ENCODE measurements around the gene RASGEF1B. TPM values are rescaled to one million over a fixed set of nuclear protein-coding genes. Genes with fewer than 3 reads are reported as not detected.

Gene RASGEF1B
- total and polyA plus RNA-seq, 5 donors, result 4.3 to 10.6 (median 9.2) TPM

- Histone ChIP-seq H3K4me3 (ENCODE audit: low read length) (no peak overlapping the region), H3K4me1 (ENCODE audit: control insufficient read depth, insufficient read depth, low read length) (no peaks in the 10 kb centered on the region), H3K9me3 (ENCODE audit: control insufficient read depth, low read length) (no peaks in the 10 kb centered on the region), H3K27ac (ENCODE audit: low read length) (no peak overlapping the region), H3K27me3 (ENCODE audit: control insufficient read depth, insufficient read depth) (no peaks in the 10 kb centered on the region)
- intact Hi-C loops (cut with DNase I), result no loop called here
- WGBS, result 79% methylated on average over 3 of the region's 3 CpGs
- ATAC-seq, result no peak
- DNase-seq, result no peak
These were observed 43.7 kb downstream of the RASGEF1B start for GRCh38 chr4:81428002-81428401.

GRCh38 chr4:81427344-81427821 is 44.3 kb downstream of the RASGEF1B start:
- no peaks in the 10 kb centered on the region for H3K27me3 ChIP-seq (ENCODE audit: control insufficient read depth, insufficient read depth)
- no peak overlapping the region for H3K27ac ChIP-seq (ENCODE audit: low read length)
- H3K4me3 ChIP-seq (ENCODE audit: low read length), result no peak overlapping the region
- ATAC-seq (no peak), DNase-seq (no peak)
- intact Hi-C loops (cut with DNase I), result no loop called here
- H3K4me1 ChIP-seq (ENCODE audit: control insufficient read depth, insufficient read depth, low read length), result no peaks in the 10 kb centered on the region
- no peaks in the 10 kb centered on the region for H3K9me3 ChIP-seq (ENCODE audit: control insufficient read depth, low read length)
- 48% methylated on average over 6 of the region's 6 CpGs for WGBS

DNA sequence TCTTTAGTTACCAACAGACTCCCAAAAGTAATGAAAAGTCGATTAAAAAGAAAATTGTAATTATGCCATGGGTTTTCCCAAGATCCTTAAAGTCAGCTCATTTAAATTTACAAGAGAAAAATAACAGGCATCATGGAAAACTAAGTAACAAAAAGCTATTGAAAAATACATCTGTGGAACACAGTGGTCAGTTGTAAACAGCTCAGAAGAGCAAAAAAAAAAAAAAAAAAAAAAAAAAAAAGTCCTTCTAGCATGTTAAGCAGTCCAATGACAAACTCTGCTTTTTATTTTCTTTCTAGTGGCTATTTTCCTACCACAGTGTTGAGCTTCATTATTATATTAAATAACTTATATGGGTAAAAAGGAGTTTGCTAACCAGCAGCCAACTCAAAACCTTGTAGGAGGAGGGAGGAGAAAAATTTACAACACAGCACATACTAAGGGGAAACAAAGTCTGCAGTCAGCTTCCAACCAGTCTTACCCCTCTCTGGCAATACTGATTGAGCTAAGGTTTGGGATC is 44.9 kb downstream of the RASGEF1B start:
- intact Hi-C loops (cut with DNase I), result no loop called here
- Histone ChIP-seq H3K27me3 (ENCODE audit: control insufficient read depth, insufficient read depth) (no peaks in the 10 kb centered on the region), H3K4me3 (ENCODE audit: low read length) (no peak overlapping the region), H3K4me1 (ENCODE audit: control insufficient read depth, insufficient read depth, low read length) (no peaks in the 10 kb centered on the region), H3K9me3 (ENCODE audit: control insufficient read depth, low read length) (no peaks in the 10 kb centered on the region), H3K27ac (ENCODE audit: low read length) (no peak overlapping the region)
- 87% methylated on average over 1 of the region's 1 CpG for WGBS
- ATAC-seq (no peak), DNase-seq (no peak)

- H3K9me3 ChIP-seq (ENCODE audit: control insufficient read depth, low read length), result no peaks in the 10 kb centered on the region
- H3K27me3 ChIP-seq (ENCODE audit: control insufficient read depth, insufficient read depth), result no peaks in the 10 kb centered on the region
- intact Hi-C loops (cut with DNase I), result no loop called here
- no peak for DNase-seq
- H3K4me3 ChIP-seq (ENCODE audit: low read length), result no peak overlapping the region
- WGBS, result 84% methylated on average over 5 of the region's 5 CpGs
- no peak for ATAC-seq
- H3K27ac ChIP-seq (ENCODE audit: low read length), result no peak overlapping the region
- no peaks in the 10 kb centered on the region for H3K4me1 ChIP-seq (ENCODE audit: control insufficient read depth, insufficient read depth, low read length)
These were observed 46.6 kb downstream of the RASGEF1B start for GRCh38 chr4:81424816-81425755.

GRCh38 chr4:81424336-81424735 is 47.4 kb downstream of the RASGEF1B start:
- Histone ChIP-seq H3K27ac (ENCODE audit: low read length) (no peak overlapping the region), H3K27me3 (ENCODE audit: control insufficient read depth, insufficient read depth) (no peaks in the 10 kb centered on the region), H3K9me3 (ENCODE audit: control insufficient read depth, low read length) (no peaks in the 10 kb centered on the region), H3K4me1 (ENCODE audit: control insufficient read depth, insufficient read depth, low read length) (no peaks in the 10 kb centered on the region), H3K4me3 (ENCODE audit: low read length) (no peak overlapping the region)
- ATAC-seq, result no peak
- no peak for DNase-seq
- WGBS, result 81% methylated on average over 6 of the region's 6 CpGs
- intact Hi-C loops (cut with DNase I), result no loop called here

- DNase-seq, result no peak
- intact Hi-C loops (cut with DNase I), result no loop called here
- WGBS, result 59% methylated on average over 1 of the region's 1 CpG
These were observed 49.1 kb downstream of the RASGEF1B start for GRCh38 chr4:81422595-81422994.

DNA sequence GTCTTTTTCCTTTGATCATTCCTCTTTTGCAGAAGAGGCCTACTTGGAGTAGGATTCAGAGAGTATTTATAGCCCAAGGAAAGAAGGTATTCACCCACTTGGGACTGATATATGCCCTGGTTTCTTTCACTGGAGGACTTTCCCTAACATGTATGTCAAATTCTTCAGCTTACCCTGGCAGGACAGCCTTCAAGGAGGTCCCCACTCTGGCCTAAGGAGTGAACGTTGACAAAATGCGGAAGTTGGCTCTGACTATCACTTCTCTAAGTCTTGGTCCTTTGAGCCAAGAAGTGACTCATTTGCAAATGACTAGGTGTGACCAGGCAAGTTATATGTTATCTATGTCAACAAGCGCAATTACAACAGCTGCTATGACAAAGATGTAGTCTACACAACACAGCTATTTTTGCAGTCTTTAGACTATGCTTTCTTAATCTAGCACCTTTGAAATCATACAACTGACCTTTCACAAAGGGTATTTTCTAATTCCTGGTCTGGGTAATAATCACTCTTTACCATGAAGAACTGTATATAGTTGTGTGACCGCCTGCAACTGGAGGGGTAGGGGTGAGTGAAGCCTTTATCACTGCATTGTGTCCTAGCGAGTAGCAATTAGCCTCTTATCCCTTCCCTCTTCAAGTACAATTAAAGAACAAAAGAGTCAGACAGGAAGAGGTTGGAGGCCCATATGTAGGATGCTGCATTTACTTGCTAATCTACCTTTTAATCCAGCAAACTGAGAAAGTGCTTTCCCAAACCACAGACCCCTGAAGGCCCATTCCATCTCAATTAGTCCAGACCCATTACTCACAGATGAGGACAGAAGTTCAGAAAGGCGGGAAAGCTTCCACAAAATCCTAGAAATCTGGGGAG is 50.1 kb downstream of the RASGEF1B start:
- peak; percentile 89 to 93 for ATAC-seq
- 67% methylated on average over 6 of the region's 6 CpGs for WGBS
- Histone ChIP-seq H3K27ac (ENCODE audit: low read length) (no peak overlapping the region), H3K27me3 (ENCODE audit: control insufficient read depth, insufficient read depth) (no peaks in the 10 kb centered on the region), H3K9me3 (ENCODE audit: control insufficient read depth, low read length) (no peaks in the 10 kb centered on the region), H3K4me1 (ENCODE audit: control insufficient read depth, insufficient read depth, low read length) (no peaks in the 10 kb centered on the region), H3K4me3 (ENCODE audit: low read length) (no peak overlapping the region)
- intact Hi-C loops (cut with DNase I), result no loop called here
- no peak for DNase-seq

More at GRCh38 chr4:81422595-81422994, 49.1 kb downstream of the RASGEF1B start:
- no peaks in the 10 kb centered on the region for H3K27me3 ChIP-seq (ENCODE audit: control insufficient read depth, insufficient read depth)
- no peaks in the 10 kb centered on the region for H3K9me3 ChIP-seq (ENCODE audit: control insufficient read depth, low read length)
- H3K4me3 ChIP-seq (ENCODE audit: low read length), result no peak overlapping the region
- no peaks in the 10 kb centered on the region for H3K4me1 ChIP-seq (ENCODE audit: control insufficient read depth, insufficient read depth, low read length)
- ATAC-seq, result no peak
- no peak overlapping the region for H3K27ac ChIP-seq (ENCODE audit: low read length)

DNA sequence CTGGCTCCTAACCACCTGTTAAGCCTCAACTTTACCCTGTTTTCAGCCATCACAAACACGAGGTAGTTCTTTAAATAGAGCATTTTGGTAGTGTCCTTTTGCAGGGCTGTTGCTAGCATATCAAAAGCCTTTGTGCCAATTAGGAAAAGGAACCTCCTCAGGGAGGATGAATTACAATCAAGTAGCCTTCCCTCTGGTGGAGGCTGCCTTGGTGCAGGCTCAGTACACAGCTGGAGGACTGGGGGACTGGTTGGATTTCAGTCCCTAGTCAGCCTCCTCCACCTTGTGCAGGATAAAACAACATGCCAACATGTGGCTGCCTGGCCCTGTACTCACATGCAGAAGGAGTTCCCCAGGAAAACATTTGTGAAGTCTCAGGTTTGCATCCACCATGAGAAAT is 53.1 kb downstream of the RASGEF1B start:
- intact Hi-C loops (cut with DNase I), result no loop called here
- ATAC-seq (no peak), DNase-seq (no peak)
- no peak overlapping the region for H3K27ac ChIP-seq (ENCODE audit: low read length)
- no peaks in the 10 kb centered on the region for H3K9me3 ChIP-seq (ENCODE audit: control insufficient read depth, low read length)
- H3K27me3 ChIP-seq (ENCODE audit: control insufficient read depth, insufficient read depth), result no peaks in the 10 kb centered on the region
- WGBS, result 38% methylated on average over 1 of the region's 1 CpG
- H3K4me1 ChIP-seq (ENCODE audit: control insufficient read depth, insufficient read depth, low read length), result no peaks in the 10 kb centered on the region
- H3K4me3 ChIP-seq (ENCODE audit: low read length), result no peak overlapping the region

- Histone ChIP-seq H3K9me3 (ENCODE audit: control insufficient read depth, low read length) (no peaks in the 10 kb centered on the region), H3K27ac (ENCODE audit: low read length) (no peak overlapping the region), H3K4me1 (ENCODE audit: control insufficient read depth, insufficient read depth, low read length) (no peaks in the 10 kb centered on the region), H3K4me3 (ENCODE audit: low read length) (no peak overlapping the region), H3K27me3 (ENCODE audit: control insufficient read depth, insufficient read depth) (no peaks in the 10 kb centered on the region)
- no peak for DNase-seq
- 87% methylated on average over 4 of the region's 4 CpGs for WGBS
- intact Hi-C loops (cut with DNase I), result no loop called here
- no peak for ATAC-seq
These were observed 58.7 kb downstream of the RASGEF1B start for GRCh38 chr4:81412946-81413495.

GRCh38 chr4:81410680-81411079 is 61.0 kb downstream of the RASGEF1B start:
- ATAC-seq (no peak), DNase-seq (no peak)
- H3K4me1 ChIP-seq (ENCODE audit: control insufficient read depth, insufficient read depth, low read length), result no peaks in the 10 kb centered on the region
- intact Hi-C loops (cut with DNase I), result no loop called here
- H3K4me3 ChIP-seq (ENCODE audit: low read length), result no peak overlapping the region
- 59% methylated on average over 2 of the region's 2 CpGs for WGBS
- no peaks in the 10 kb centered on the region for H3K9me3 ChIP-seq (ENCODE audit: control insufficient read depth, low read length)
- H3K27ac ChIP-seq (ENCODE audit: low read length), result no peak overlapping the region
- no peaks in the 10 kb centered on the region for H3K27me3 ChIP-seq (ENCODE audit: control insufficient read depth, insufficient read depth)
